GM19328 (cell line): ENCODE data around the gene RGS9BP.
A peak's percentile ranks its signal among the peaks of the same experiment; 100 is the strongest.
"Not testable (repeated sequence)": the region's sequence is repeated elsewhere in the genome, so short reads cannot be mapped to it uniquely, and the experiment has no call there.

Source experiments
- ATAC-seq: cut with Tn5 transposase; IDR thresholded peaks from one replicate; pipeline ENCODE4 v1.9.1; 2021; ENCODE audit warnings: mild to moderate bottlenecking, moderate library complexity; ENCODE audit not compliant: unreplicated experiment

Gene RGS9BP

DNA sequence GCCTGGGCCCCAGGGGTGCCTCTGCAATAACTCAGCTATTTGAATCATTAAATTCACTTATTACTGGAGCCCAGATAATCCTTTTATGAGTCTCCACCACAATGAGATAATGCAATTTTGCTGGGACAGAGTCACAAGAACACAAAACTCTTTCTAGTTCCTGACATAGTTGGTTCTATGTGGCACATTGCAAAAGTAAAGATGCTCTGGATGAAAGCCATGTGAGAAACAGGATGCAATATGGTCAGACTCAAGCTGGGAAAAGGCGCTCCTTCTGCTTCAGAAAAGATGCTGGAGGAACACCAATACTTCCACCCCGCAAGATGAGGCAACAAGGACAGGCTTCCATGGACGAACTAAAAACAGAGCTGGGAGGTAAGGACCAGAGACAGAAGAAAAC, 6.3 kb upstream of the RGS9BP start:
- no peak for ATAC-seq

DNA sequence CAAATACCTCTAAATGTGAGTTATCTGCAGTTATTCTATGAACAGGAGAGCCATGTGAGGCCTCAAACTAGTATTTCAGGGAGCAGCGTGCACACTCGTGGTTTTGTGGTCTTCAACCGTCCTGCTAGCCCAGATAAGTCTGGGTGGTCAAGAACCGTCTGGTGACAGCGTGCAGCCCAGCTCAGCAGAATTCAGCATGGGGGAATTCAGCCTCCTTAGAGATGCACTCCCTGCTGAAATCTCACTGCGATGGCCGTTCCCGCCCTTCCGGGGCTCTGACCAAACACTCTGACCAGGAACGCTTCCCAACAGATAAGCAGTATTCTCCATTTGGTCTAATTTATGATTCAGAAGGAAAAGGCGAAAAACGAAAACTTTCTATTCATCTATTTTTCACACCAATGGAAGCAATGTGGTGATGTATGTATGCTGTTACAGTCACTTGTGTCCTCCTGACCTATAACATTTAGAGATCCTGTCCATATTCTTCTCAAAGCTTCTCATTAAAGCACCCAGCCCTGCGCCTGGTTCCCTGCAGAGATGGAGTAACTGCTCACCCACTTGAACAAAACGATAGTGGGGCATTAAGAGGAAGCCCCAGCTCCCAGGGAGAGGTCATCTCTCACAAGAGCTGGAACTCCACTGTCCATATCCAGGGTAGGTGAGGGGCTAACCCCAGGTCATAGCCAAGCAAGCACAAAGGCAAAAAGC, 3.6 kb upstream of the RGS9BP start:
- ATAC-seq = no peak

GRCh38 chr19:32672841-32673240, 2.8 kb upstream of the RGS9BP start:
- ATAC-seq = no peak

DNA sequence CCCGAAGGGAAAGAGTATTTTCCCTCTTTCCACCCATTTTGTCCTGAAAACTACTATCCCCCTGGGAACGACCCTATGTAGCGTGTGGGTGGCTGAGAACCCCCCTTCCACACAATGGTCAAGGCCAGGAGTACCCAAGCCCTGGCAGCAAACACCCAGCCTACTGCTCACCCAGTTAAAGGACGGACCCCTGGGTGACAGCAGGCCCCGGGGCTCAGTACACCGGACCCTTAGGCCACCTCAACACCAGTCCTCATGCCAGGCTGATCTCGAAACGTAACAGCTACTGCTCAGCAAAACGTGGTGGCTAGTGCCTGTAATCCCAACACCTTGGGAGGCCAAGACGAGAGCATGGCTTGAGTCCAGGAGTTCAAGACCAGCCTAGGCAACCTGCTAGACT, 2.1 kb upstream of the RGS9BP start:
- ATAC-seq = no peak

DNA sequence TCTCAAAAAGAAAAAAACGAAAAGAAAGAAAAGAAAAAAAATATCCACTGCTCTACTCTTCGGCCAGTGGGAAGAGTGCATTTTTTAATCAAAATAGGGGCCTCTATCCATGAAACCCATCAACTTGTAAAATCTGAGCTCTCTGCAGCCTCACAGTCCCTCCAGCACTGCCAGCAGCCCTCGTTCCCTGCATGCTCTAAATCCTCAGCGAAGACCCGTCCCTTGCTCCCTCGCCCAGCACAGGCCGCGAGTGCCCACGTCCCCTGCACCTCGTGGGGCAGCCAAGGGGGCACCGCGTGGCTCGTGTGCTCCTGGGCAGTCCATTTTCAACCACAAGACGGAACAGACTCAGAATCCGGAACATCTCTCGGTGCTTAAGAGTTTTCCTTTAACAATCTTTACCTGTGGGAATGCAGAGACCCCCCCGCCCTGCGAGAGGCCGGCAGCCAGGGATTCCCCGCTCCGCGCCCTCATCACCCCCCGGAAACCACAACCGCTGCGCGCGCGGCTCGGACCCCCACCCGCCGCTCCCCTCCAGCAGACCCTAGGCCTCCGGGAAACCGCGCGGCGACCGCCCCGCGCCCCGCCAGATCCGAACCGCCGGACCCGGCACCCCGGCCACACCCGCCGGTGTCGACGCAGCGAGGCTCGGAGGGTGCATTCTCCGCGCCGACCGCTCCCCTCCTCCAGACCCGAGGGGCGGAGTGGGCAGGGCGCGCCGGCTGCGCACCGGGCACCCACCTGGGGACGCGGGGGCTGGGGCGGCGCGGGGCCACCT, 1.3 kb upstream of the RGS9BP start:
- ATAC-seq = no peak

DNA sequence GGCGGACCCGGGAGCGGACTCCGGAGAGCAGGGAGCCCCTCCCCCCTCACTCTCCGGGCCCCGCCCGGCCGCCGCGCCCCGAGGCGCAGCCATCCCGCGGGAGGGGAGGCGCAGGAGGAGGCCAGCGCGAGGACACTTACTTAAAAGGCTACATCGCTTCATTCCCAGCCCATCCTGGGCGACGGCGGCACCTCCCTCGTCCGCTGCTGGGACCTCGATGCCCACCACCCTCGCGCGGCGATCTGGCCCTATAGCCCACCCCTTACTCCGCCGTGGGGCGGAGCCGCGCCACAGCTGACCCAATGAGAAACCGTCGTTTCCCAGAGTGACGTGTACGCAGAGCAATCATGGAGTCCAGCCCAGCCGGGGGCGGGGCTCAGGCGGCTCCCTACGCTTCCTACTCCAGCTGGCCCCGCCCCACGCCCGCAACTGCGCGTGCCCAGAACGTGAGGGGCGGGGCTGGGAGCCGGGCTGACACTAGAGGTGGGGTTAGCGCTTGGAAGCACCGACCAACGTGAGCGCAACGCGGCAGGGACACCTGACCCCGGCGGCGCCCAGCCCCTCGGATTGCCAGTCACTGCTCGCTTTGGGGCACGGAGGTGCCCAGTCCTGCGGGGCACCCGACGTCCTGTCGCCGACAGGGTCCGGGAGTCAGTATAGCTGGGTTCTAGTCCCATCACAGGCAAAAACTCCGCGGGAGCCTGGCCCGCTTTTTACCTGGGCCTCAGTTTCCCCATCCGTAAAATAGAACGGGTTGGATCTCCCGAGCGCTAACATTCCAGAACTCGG, 523 bp upstream of the RGS9BP start, which contains the start of gene ANKRD27:
Gene ANKRD27 (minus strand): TSS at position 250 of the 789 bp plus-strand sequence. CDS start 16,165 bp downstream, outside the sequence.
- peak; percentile 95 for ATAC-seq

DNA sequence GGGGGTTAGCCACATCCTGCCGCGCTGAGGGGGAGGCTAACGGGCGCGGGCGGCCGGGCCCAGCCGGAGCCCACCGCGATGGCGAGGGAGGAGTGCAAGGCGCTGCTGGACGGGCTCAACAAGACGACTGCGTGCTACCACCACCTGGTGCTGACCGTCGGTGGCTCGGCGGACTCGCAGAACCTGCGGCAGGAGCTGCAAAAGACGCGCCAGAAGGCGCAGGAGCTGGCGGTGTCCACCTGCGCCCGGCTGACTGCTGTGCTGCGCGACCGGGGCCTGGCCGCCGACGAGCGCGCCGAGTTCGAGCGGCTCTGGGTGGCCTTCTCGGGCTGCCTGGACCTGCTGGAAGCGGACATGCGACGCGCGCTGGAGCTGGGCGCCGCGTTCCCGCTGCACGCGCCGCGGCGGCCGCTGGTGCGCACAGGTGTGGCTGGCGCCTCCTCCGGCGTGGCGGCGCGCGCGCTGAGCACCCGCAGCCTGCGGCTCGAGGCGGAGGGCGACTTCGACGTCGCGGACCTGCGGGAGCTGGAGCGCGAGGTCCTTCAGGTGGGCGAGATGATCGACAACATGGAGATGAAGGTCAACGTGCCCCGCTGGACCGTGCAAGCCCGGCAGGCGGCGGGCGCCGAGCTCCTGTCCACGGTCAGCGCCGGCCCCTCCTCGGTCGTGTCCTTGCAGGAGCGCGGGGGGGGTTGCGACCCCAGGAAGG, 692 bp downstream of the RGS9BP start:
- no peak for ATAC-seq

DNA sequence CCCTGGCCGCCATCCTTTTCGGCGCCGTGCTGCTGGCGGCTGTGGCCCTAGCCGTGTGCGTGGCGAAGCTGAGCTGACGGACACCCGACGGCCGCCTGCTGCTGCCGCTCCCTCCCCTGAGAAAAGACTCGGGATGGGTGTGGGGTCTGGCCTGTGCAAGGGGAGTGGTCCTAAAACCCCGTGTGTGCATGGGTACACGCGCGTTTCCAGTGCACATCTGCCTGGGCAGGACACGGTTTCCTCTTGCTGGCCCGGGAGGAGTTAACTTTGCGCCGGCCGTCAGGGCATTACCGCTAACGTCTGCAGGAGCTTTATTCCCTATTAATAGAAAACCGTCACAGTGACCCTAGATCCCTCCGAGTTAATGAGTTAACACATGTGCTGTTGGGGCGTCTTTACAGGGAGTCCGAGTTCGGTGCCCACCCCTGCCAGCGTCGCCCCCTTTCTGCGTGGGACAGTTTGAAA, 1.3 kb downstream of the RGS9BP start:
- ATAC-seq = no peak

GRCh38 chr19:32677657-32678056, 2.0 kb downstream of the RGS9BP start:
- no peak for ATAC-seq

GRCh38 chr19:32680986-32681385, 5.3 kb downstream of the RGS9BP start:
- no peak for ATAC-seq

- no peak for ATAC-seq
Observed at GRCh38 chr19:32682317-32682716, 6.7 kb downstream of the RGS9BP start.

GRCh38 chr19:32686847-32687475, 11.3 kb downstream of the RGS9BP start:
- ATAC-seq = no peak

DNA sequence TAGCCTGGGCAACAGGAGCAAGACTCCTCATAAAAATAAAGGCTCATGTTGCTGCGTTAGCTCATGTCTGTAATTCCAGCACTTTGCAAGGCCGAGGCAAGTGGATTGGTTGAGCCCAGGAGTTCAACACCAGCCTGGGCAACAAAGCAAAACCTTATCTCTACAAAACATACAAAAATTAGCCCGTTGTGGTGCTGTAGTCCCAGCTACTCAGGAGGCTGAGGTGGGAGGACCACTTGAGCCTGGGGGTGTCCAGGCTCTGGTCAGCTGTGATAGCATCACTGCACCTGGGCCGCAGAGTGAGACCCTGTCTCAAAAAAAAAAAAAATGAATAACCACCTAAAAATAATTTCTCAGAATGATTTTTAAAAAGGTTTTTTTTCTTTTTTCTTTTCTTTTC, 12.0 kb downstream of the RGS9BP start:
- no peak for ATAC-seq

GRCh38 chr19:32688311-32688710, 12.7 kb downstream of the RGS9BP start:
- no peak for ATAC-seq

DNA sequence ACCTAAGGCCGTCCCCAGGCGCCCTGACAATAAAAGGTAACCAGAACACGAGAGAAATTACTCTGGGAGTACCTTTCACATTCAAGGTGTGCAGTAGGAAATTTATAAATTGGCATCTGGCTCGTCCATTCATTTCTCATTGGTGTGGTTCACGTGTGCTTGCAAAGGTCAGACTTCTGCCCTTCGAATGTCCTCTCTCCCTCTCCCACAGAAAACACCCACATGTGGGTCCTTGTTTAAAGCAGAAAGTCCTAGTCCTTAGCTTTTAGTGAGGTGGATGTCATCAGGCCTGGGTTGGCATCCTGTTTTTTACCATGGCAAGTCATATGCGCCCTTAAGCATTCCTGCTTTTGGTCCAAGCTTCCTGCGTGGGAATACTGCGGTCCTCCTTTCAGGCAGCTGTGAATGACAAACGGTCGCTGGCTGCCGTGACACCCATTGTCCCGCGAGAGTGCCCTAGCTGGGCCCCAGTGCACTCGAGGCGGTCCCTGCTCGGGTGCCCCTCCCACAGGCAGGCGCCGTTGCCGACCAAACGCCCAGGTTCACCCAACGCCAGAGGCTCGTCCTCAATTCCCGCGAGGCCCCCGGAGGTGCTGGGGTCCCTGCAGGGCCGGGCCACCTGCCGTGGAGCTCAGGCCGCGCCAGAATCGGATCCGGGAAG, 15.8 kb downstream of the RGS9BP start, which contains the start of gene NUDT19:
Gene NUDT19 (plus strand): TSS at position 531 of the 661 bp plus-strand sequence. CDS start 140 bp downstream, outside the sequence.
- peak; percentile 80 for ATAC-seq

DNA sequence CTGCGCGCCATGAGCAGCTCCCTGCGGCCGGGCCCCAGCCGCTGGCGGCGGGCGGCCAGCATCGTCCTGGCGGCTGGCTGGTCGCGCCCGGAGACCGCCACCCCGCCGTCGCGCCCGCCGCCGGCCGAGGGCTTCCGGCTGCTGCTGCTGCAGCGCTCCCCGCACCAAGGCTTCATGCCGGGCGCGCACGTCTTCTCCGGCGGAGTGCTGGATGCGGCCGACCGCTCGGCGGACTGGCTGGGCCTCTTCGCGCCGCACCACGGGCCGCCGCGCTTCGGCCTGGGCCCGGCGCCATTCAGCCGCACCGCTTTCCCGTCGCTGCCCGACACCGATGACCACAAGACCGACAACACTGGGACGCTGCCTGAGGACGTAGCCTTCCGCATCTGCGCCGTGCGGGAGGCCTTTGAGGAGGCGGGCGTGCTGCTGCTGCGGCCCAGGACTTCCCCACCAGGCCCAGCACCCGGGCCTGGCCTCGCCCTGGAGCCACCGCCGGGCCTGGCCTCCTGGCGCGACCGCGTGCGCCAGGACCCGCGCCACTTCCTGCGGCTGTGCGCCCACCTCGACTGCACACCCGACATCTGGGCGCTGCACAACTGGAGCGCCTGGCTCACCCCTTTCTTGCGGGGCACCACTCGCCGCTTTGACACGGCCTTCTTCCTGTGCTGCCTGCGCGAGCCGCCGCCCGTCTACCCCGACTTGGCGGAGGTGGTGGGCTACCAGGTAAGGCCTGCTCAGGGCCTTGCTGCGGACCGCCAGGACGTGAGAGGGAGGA, 16.5 kb downstream of the RGS9BP start:
- ATAC-seq = peak; percentile 50

- ATAC-seq = no peak
Observed at GRCh38 chr19:32692727-32693061, 17.0 kb downstream of the RGS9BP start.

DNA sequence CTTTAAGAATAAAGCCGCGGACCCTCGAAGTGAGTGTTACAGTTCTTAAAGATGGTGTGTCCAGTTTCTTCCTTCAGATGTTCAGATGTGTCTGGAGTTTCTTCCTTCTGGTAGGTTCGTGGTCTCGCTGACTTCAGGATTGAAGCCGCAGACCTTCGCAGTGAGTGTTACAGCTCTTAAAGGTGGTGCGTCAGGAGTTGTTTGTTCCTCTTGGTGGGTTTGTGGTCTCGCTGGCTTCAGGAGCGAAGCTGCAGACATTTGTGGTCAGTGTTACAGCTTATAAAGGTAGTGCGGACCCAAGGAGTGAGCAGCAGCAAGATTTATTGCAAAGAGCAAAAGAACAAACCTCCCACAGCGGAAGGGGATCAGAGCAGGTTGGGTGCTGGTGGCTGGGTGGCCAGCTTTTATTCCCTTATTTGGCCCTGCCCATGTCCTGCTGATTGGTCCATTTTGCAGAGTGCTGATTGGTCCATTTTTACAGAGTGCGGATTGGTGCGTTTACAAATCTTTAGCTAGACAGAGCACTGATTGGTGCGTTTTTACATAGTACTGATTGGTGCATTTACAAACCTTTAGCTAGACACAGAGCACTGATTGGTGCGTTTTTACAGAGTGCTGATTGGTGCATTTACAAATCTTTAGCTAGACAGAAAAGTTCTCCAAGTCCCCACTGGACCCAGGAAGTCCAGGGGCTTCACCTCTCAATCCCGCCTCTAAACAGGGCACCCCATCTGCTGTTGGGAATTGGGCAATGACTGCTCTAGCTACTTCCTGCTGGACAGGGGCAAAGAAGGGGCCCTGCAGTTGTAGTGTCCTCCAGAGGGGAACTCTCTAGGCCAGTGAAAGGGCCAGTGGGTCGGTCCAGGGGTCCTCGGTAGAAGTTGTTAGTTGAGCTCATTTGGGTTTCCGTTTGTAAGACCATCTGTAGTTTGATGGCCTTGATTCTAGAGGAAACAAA, 17.8 kb downstream of the RGS9BP start:
- ATAC-seq = not testable (repeated sequence)
